SK-N-SH treated with all-trans-retinoic acid at 6 μM for 48 hours (cell line): ENCODE data around the gene IRX2.

Experiments
- ATAC-seq: fragments of 200-7000 bp; cut with Tn5 transposase; 3 replicates; pipeline ENCODE4 v1.9.1; 2020; ENCODE audit warnings: mild to moderate bottlenecking, moderate library complexity
- ARNTL ChIP-seq: fragments of 450-650 bp; formaldehyde crosslinking; IDR thresholded peaks from 2 replicates; pipeline ENCODE4 v1.5.0; 2020; ENCODE audit warnings: low read depth, mild to moderate bottlenecking, moderate library complexity, borderline replicate concordance
- CREB5 ChIP-seq: fragments of 250-450 bp; sonication (Bioruptor Pico); IDR thresholded peaks from 2 replicates; pipeline ENCODE4 v1.5.1; 2020; ENCODE audit warnings: low read depth, mild to moderate bottlenecking, moderate library complexity
- CSDC2 ChIP-seq: fragments of 250-450 bp; sonication (Bioruptor Pico); IDR thresholded peaks from 2 replicates; pipeline ENCODE4 v1.5.0; 2020; ENCODE audit warnings: mild to moderate bottlenecking, moderate library complexity
- CSRNP3 ChIP-seq: fragments of 250-450 bp; sonication (Bioruptor Pico); IDR thresholded peaks from 2 replicates; pipeline ENCODE4 v1.5.1; 2021; ENCODE audit warnings: mild to moderate bottlenecking, moderate library complexity
- ISL1 ChIP-seq: fragments of 250-450 bp; sonication (Bioruptor Pico); IDR thresholded peaks from 2 replicates; pipeline ENCODE4 v2.1.2; 2022; ENCODE audit warnings: mild to moderate bottlenecking, moderate library complexity
- OSR1 ChIP-seq: fragments of 250-450 bp; sonication (Bioruptor Pico); IDR thresholded peaks from 2 replicates; pipeline ENCODE4 v1.8.0; 2022; ENCODE audit warnings: moderate library complexity, mild to moderate bottlenecking, inconsistent platforms
- PATZ1 ChIP-seq: fragments of 250-450 bp; sonication (Bioruptor Pico); IDR thresholded peaks from 2 replicates; pipeline ENCODE4 v1.8.0; 2020; ENCODE audit warnings: mild to moderate bottlenecking, moderate library complexity, borderline replicate concordance
- PPARA ChIP-seq: fragments of 250-450 bp; sonication (Bioruptor Pico); IDR thresholded peaks from 2 replicates; pipeline ENCODE4 v1.5.0; 2020; ENCODE audit warnings: mild to moderate bottlenecking, borderline replicate concordance
- RARB ChIP-seq: fragments of 250-450 bp; sonication (Bioruptor Pico); IDR thresholded peaks from 2 replicates; pipeline ENCODE4 v1.8.0; 2021; ENCODE audit warnings: mild to moderate bottlenecking, moderate library complexity
- SNAI2 ChIP-seq: fragments of 250-450 bp; sonication (Bioruptor Pico); IDR thresholded peaks from 2 replicates; pipeline ENCODE4 v1.5.0; 2020; ENCODE audit warnings: mild to moderate bottlenecking, moderate library complexity
- TCF4 ChIP-seq: fragments of 250-450 bp; sonication (Bioruptor Pico); IDR thresholded peaks from 2 replicates; pipeline ENCODE4 v1.8.0; 2021; ENCODE audit warnings: mild to moderate bottlenecking, moderate library complexity, borderline replicate concordance
- TOX ChIP-seq: fragments of 250-450 bp; sonication (Bioruptor Pico); IDR thresholded peaks from 2 replicates; pipeline ENCODE4 v1.8.0; 2021; ENCODE audit warnings: mild to moderate bottlenecking, moderate library complexity, borderline replicate concordance
- TSHZ2 ChIP-seq: fragments of 250-450 bp; sonication (Bioruptor Pico); IDR thresholded peaks from 2 replicates; pipeline ENCODE4 v1.5.0; 2020; ENCODE audit warnings: mild to moderate bottlenecking, moderate library complexity
- ZC3H10 ChIP-seq: fragments of 250-450 bp; sonication (Bioruptor Pico); IDR thresholded peaks from 2 replicates; pipeline ENCODE4 v1.5.1; 2021; ENCODE audit warnings: mild to moderate bottlenecking, moderate library complexity
- ZFP3 ChIP-seq: fragments of 250-450 bp; sonication (Bioruptor Pico); IDR thresholded peaks from 2 replicates; pipeline ENCODE4 v1.5.0; 2020; ENCODE audit warnings: mild to moderate bottlenecking, moderate library complexity
- ZFP30 ChIP-seq: fragments of 450-650 bp; formaldehyde crosslinking; IDR thresholded peaks from 2 replicates; pipeline ENCODE4 v1.5.0; 2022; ENCODE audit warnings: mild to moderate bottlenecking, moderate library complexity
- ZNF565 ChIP-seq: fragments of 450-650 bp; formaldehyde crosslinking; conservative IDR thresholded peaks from 2 replicates; pipeline ENCODE4 v1.5.0; 2020; ENCODE audit warnings: low read depth, mild to moderate bottlenecking, moderate library complexity
- ZNF70 ChIP-seq: fragments of 450-650 bp; formaldehyde crosslinking; IDR thresholded peaks from 2 replicates; pipeline ENCODE4 v1.5.0; 2020; ENCODE audit warnings: mild to moderate bottlenecking, moderate library complexity
- ZNF8 ChIP-seq: fragments of 450-650 bp; formaldehyde crosslinking; IDR thresholded peaks from 2 replicates; pipeline ENCODE4 v1.5.0; 2020; ENCODE audit warnings: mild to moderate bottlenecking, moderate library complexity
- TF ChIP-seq, protein P1 (sequence below): fragments of 250-450 bp; sonication (Bioruptor Pico); IDR thresholded peaks from 2 replicates; pipeline ENCODE4 v1.8.0; 2021; ENCODE audit warnings: low read depth, mild to moderate bottlenecking, moderate library complexity, borderline replicate concordance

Gene IRX2

GRCh38 chr5:2753452-2754420 is 2.3 kb upstream of the IRX2 start (continued):
- TF ChIP-seq RARB (CRISPR knock-in tag) = no peak

DNA sequence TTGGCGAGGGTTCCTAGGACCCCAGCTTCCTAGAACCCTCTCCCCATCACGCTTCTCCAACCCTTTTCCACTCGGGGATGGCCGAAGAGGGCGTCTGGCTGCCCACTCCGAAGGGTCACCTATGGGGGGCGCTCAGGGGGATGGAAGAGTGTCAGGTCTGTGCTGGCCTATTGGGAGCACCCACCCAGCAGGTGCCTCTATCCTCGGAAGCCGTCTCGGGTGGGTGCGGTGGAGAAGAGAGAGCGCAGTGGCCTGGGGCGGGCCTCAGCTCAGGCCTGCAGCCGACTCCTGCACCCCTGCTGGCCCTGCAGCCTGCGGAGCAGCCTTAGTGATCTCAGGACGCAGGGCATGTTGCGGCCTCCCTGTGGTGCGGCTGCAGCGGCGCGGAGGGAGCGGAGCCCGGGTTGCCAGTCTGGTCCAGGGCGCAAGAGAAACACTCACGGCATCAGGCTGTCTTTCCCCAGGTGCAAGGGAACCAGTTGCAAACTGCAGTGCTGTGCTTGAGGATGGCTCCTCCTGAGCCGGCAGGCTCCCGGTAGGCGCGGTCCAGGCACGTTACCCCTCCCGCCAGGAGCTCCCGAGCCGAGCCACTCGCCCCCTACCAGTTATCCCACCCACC is 1.5 kb upstream of the IRX2 start:
- ATAC-seq = peak; percentile 31; the same call in 2 of the 3 replicates
- TF ChIP-seq ISL1 (CRISPR knock-in tag) (no peak), CREB5 (no peak), ZFP3 (no peak), ARNTL (no peak), ZNF565 (CRISPR knock-in tag) (no peak)

DNA sequence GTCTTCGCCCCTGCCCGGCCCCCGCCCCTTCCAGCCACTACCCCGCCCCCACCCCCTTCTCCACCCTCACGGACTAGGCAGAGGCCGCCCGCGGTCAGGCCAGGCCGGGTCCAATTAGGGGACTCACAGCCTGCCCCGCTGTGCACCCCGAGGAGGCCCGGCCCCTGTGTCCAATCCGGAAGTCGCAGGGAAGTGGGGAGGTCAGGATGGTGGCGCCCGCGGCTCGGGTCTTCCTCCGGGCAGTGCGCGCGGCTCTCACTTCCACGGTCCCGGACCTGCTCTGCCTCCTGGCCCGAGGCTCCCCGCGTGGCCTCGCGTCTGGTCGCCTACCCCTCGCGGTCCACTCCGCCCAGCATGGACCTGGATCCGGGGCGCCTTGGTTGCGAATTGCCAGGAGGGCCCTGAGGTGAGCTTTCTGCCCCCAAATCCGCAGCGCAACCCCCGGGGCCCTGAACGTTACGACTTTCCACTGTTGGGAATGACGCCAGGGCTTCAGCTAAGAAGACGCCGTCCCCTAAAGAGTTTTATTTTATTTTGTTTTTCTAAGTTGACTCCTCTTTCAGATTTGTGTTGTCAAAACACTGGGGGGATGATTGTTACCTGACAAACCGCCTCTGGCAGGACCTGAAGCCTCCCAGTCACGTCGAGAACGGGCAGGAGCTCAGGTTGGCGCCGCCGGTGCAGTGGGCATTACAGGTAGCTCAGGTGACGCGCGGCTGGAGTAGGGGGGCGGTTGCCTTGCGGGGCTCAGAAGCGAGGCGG is 763 bp upstream of the IRX2 start:
- ATAC-seq = no peak

More for the DNA sequence above, 763 bp upstream of the IRX2 start:
- no peak for TF ChIP-seq CSDC2 (CRISPR knock-in tag)
- no peak for TF ChIP-seq ZC3H10 (CRISPR knock-in tag)
- TF ChIP-seq CREB5 = no peak
- no peak for TF ChIP-seq PPARA (CRISPR knock-in tag)
- no peak for TF ChIP-seq ZFP3
- no peak for TF ChIP-seq ARNTL
- TF ChIP-seq PATZ1 (CRISPR knock-in tag) = no peak
- TF ChIP-seq ZNF8 (CRISPR knock-in tag) = no peak
- TF ChIP-seq TOX = no peak
- TF ChIP-seq, protein P1, sequence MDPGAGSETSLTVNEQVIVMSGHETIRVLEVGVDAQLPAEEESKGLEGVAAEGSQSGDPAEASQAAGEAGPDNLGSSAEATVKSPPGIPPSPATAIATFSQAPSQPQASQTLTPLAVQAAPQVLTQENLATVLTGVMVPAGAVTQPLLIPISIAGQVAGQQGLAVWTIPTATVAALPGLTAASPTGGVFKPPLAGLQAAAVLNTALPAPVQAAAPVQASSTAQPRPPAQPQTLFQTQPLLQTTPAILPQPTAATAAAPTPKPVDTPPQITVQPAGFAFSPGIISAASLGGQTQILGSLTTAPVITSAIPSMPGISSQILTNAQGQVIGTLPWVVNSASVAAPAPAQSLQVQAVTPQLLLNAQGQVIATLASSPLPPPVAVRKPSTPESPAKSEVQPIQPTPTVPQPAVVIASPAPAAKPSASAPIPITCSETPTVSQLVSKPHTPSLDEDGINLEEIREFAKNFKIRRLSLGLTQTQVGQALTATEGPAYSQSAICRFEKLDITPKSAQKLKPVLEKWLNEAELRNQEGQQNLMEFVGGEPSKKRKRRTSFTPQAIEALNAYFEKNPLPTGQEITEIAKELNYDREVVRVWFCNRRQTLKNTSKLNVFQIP (CRISPR knock-in tag) = no peak
- no peak for TF ChIP-seq RARB (CRISPR knock-in tag)
- no peak for TF ChIP-seq TSHZ2 (CRISPR knock-in tag)
- TF ChIP-seq TCF4 (CRISPR knock-in tag) = no peak
- TF ChIP-seq CSRNP3 (CRISPR knock-in tag) = no peak
- no peak for TF ChIP-seq ZNF565 (CRISPR knock-in tag)
- TF ChIP-seq ZFP30 (CRISPR knock-in tag) = no peak
- no peak for TF ChIP-seq ZNF70
- no peak for TF ChIP-seq SNAI2 (CRISPR knock-in tag)
- TF ChIP-seq OSR1 (CRISPR knock-in tag) = no peak
